Nephron progenitor cell (in vitro differentiated cells): ENCODE measurements around the gene PLB1.
A peak's percentile ranks its signal among the peaks of the same experiment; 100 is the strongest.

ENCODE experiments used
- DNase-seq: peaks from one replicate; pipeline ENCODE4 v3.0.0; 2021
- H3K27ac Mint-ChIP-seq: 2 replicates; pipeline ENCODE4 v1.8.0; 2021; ENCODE audit warnings: mild to moderate bottlenecking, moderate library complexity, mixed read lengths
- H3K27me3 Mint-ChIP-seq: 2 replicates; pipeline ENCODE4 v1.8.0; 2021; ENCODE audit warnings: mild to moderate bottlenecking, low read depth, mixed read lengths; ENCODE audit not compliant: poor library complexity
- H3K36me3 Mint-ChIP-seq: 2 replicates; pipeline ENCODE4 v1.8.0; 2021; ENCODE audit warnings: low read depth, mixed read lengths
- H3K4me1 Mint-ChIP-seq: 2 replicates; pipeline ENCODE4 v1.8.0; 2021; ENCODE audit warnings: mixed read lengths
- H3K4me3 Mint-ChIP-seq: 2 replicates; pipeline ENCODE4 v1.8.0; 2021; ENCODE audit warnings: mild to moderate bottlenecking, moderate library complexity, mixed read lengths
- H3K9me3 Mint-ChIP-seq: 2 replicates; pipeline ENCODE4 v1.8.0; 2021; ENCODE audit warnings: mild to moderate bottlenecking, moderate library complexity, mixed read lengths
- CTCF ChIP-seq: fragments of 200-600 bp; sonication (generic); IDR thresholded peaks from 2 replicates; pipeline ENCODE4 v1.5.0; 2021; ENCODE audit warnings: antibody characterized with exemption

Gene PLB1

GRCh38 chr2:28449126-28449487, 46.8 kb upstream of the PLB1 start:
- no peak for TF ChIP-seq CTCF
- no peaks in the 10 kb centered on the region for H3K27me3 Mint-ChIP-seq
- H3K9me3 Mint-ChIP-seq, result no peaks in the 10 kb centered on the region
- no peak overlapping the region for H3K27ac Mint-ChIP-seq
- no peaks in the 10 kb centered on the region for H3K36me3 Mint-ChIP-seq
- H3K4me1 Mint-ChIP-seq, result peaks cover 12% of the 10 kb centered on the region
- no peak overlapping the region for H3K4me3 Mint-ChIP-seq
- no peak for DNase-seq

GRCh38 chr2:28449488-28450395, 46.1 kb upstream of the PLB1 start:
- H3K27ac Mint-ChIP-seq, result no peak overlapping the region
- H3K9me3 Mint-ChIP-seq, result no peaks in the 10 kb centered on the region

GRCh38 chr2:28450901-28451565, 44.8 kb upstream of the PLB1 start:
- Mint-ChIP-seq H3K9me3 (no peaks in the 10 kb centered on the region), H3K36me3 (no peaks in the 10 kb centered on the region), H3K27ac (no peak overlapping the region), H3K4me1 (peaks cover 12% of the 10 kb centered on the region), H3K27me3 (peaks cover 3% of the 10 kb centered on the region), H3K4me3 (no peak overlapping the region)
- no peak for TF ChIP-seq CTCF
- no peak for DNase-seq

More at GRCh38 chr2:28449488-28450395, 46.1 kb upstream of the PLB1 start:
- Mint-ChIP-seq H3K4me3 (no peak overlapping the region), H3K27me3 (no peaks in the 10 kb centered on the region), H3K36me3 (no peaks in the 10 kb centered on the region), H3K4me1 (peaks cover 12% of the 10 kb centered on the region)
- no peak for TF ChIP-seq CTCF
- DNase-seq, result no peak

GRCh38 chr2:28451793-28452533, 43.9 kb upstream of the PLB1 start:
- H3K9me3 Mint-ChIP-seq, result no peaks in the 10 kb centered on the region
- peaks cover 3% of the 10 kb centered on the region for H3K27me3 Mint-ChIP-seq
- TF ChIP-seq CTCF, result no peak
- H3K36me3 Mint-ChIP-seq, result no peaks in the 10 kb centered on the region
- no peak overlapping the region for H3K4me3 Mint-ChIP-seq
- DNase-seq, result no peak
- no peak overlapping the region for H3K27ac Mint-ChIP-seq
- H3K4me1 Mint-ChIP-seq, result peaks cover 12% of the 10 kb centered on the region

GRCh38 chr2:28452534-28453081, 43.3 kb upstream of the PLB1 start:
- Mint-ChIP-seq H3K9me3 (no peaks in the 10 kb centered on the region), H3K27me3 (peaks cover 3% of the 10 kb centered on the region), H3K4me1 (peaks cover 12% of the 10 kb centered on the region), H3K4me3 (no peak overlapping the region), H3K27ac (no peak overlapping the region), H3K36me3 (no peaks in the 10 kb centered on the region)
- peak; percentile 86 for TF ChIP-seq CTCF
- peak; percentile 86 for DNase-seq
